Mesenchymal stem cell (in vitro differentiated cells and primary cell): ENCODE measurements around the gene NBPF10. TPM values are rescaled to one million over a fixed set of nuclear protein-coding genes. Genes with fewer than 3 reads are reported as not detected.
"Not testable (repeated sequence)": the region's sequence is repeated elsewhere in the genome, so short reads cannot be mapped to it uniquely, and the experiment has no call there.

ENCODE experiments used
- DNase-seq: peaks from one replicate; pipeline ENCODE4 v3.0.0-alpha.2; 2013
- H2AFZ ChIP-seq: one replicate; pipeline ENCODE4 v1.6.1; 2013; ENCODE audit warnings: low read depth, mild to moderate bottlenecking, control low read depth, inconsistent platforms, low read length, moderate library complexity
- H2AK5ac ChIP-seq: 2 replicates; pipeline ENCODE4 v1.6.1; 2013; ENCODE audit warnings: low read length, moderate library complexity, mild to moderate bottlenecking, inconsistent platforms; ENCODE audit not compliant: severe bottlenecking
- H2BK120ac ChIP-seq: one replicate; pipeline ENCODE4 v1.6.1; 2013; ENCODE audit warnings: low read depth, mild to moderate bottlenecking, inconsistent platforms, low read length, moderate library complexity
- H2BK12ac ChIP-seq, 2 experiments: one replicate each; pipeline ENCODE4 v1.6.1; 2013; ENCODE audit warnings: inconsistent platforms in 2 of 2, low read length in 2 of 2, mild to moderate bottlenecking in 2 of 2, moderate library complexity in 2 of 2, control low read depth in 1 of 2
- H2BK15ac ChIP-seq: one replicate; pipeline ENCODE4 v1.6.1; 2013; ENCODE audit warnings: mild to moderate bottlenecking, low read depth, inconsistent platforms; ENCODE audit not compliant: poor library complexity, severe bottlenecking
- H2BK5ac ChIP-seq: 2 replicates; pipeline ENCODE4 v1.6.1; 2013; ENCODE audit warnings: low read depth, mild to moderate bottlenecking, low read length, control low read depth, inconsistent platforms; ENCODE audit not compliant: poor library complexity, severe bottlenecking
- H3K14ac ChIP-seq, 2 experiments: one replicate each; pipeline ENCODE4 v1.6.1; 2013; ENCODE audit warnings: inconsistent platforms in 2 of 2, low read length in 2 of 2, control low read depth in 1 of 2, mild to moderate bottlenecking in 1 of 2, moderate library complexity in 1 of 2
- H3K18ac ChIP-seq, 2 experiments: one replicate each; pipeline ENCODE4 v1.6.1; 2013; ENCODE audit warnings: inconsistent platforms in 2 of 2, low read length in 2 of 2, control low read depth in 1 of 2, low read depth in 1 of 2, mild to moderate bottlenecking in 1 of 2
- H3K23ac ChIP-seq, 2 experiments: one replicate each; pipeline ENCODE4 v1.6.1; 2013; ENCODE audit warnings: inconsistent platforms in 2 of 2, low read length in 2 of 2, mild to moderate bottlenecking in 2 of 2, moderate library complexity in 2 of 2, control low read depth in 1 of 2
- H3K27ac ChIP-seq: 2 replicates; pipeline ENCODE4 v1.5.1; 2013; ENCODE audit warnings: mild to moderate bottlenecking, moderate library complexity, low read length, control low read depth, inconsistent platforms; ENCODE audit not compliant: poor library complexity, severe bottlenecking
- H3K27me3 ChIP-seq, 2 experiments: 2 replicates each; pipeline versions ENCODE4 v1.6.1 to v1.7.0; 2013; ENCODE audit warnings: low read length in 2 of 2, mild to moderate bottlenecking in 2 of 2, moderate library complexity in 2 of 2, control low read depth in 1 of 2, inconsistent platforms in 1 of 2; ENCODE audit not compliant: control insufficient read depth in 1 of 2, insufficient read depth in 1 of 2
- H3K36me3 ChIP-seq, 2 experiments: 2 replicates each; pipeline versions ENCODE4 v1.6.1 to v1.7.0; 2013; ENCODE audit warnings: low read length in 2 of 2, control low read depth in 1 of 2, inconsistent platforms in 1 of 2, low read depth in 1 of 2, mild to moderate bottlenecking in 1 of 2; ENCODE audit not compliant: insufficient read depth in 2 of 2, control insufficient read depth in 1 of 2
- H3K4ac ChIP-seq, 2 experiments: one replicate each; pipeline ENCODE4 v1.6.1; 2013; ENCODE audit warnings: inconsistent platforms in 2 of 2, low read length in 2 of 2, mild to moderate bottlenecking in 2 of 2, moderate library complexity in 2 of 2, control low read depth in 1 of 2, low read depth in 1 of 2
- H3K4me1 ChIP-seq: 2 replicates; pipeline ENCODE4 v1.6.1; 2013; ENCODE audit warnings: low read depth, low read length, control low read depth; ENCODE audit not compliant: control insufficient read depth, insufficient read depth
- H3K4me2 ChIP-seq: 2 replicates; pipeline ENCODE4 v1.6.1; 2013; ENCODE audit warnings: low read length, mild to moderate bottlenecking, inconsistent platforms; ENCODE audit not compliant: poor library complexity, severe bottlenecking
- H3K4me3 ChIP-seq, 2 experiments: 2 replicates each; pipeline versions ENCODE4 v1.5.1 to v1.7.0; 2013; ENCODE audit warnings: low read length in 2 of 2, mild to moderate bottlenecking in 2 of 2, control low read depth in 1 of 2, low read depth in 1 of 2; ENCODE audit not compliant: insufficient read depth in 1 of 2
- H3K79me1 ChIP-seq: replicated peaks from 2 replicates; pipeline ENCODE4 v1.6.1; 2013; ENCODE audit warnings: mild to moderate bottlenecking, control low read depth, low read length, inconsistent platforms; ENCODE audit not compliant: poor library complexity, severe bottlenecking
- H3K9ac ChIP-seq: 2 replicates; pipeline ENCODE4 v1.7.0; 2013; ENCODE audit warnings: mild to moderate bottlenecking, low read length, moderate library complexity
- H3K9me3 ChIP-seq: 2 replicates; pipeline ENCODE4 v1.7.0; 2013; ENCODE audit warnings: mild to moderate bottlenecking, low read length; ENCODE audit not compliant: control insufficient read depth
- H4K8ac ChIP-seq: one replicate; pipeline ENCODE4 v1.6.1; 2013; ENCODE audit warnings: inconsistent platforms, mild to moderate bottlenecking, low read length, moderate library complexity
- H4K91ac ChIP-seq: one replicate; pipeline ENCODE4 v1.6.1; 2013; ENCODE audit warnings: mild to moderate bottlenecking, low read length, inconsistent platforms
- WGBS: methylation state at CpG from one replicate; pipeline ENCODE4 v1.1.7; 2013; ENCODE audit warnings: mixed read lengths; 5-methylcytosine and 5-hydroxymethylcytosine counted together
- polyA plus RNA-seq, 2 experiments: library from polyadenylated mRNA; stranded (reverse); fragments of 200-250 nt; gene quantifications; one replicate each; pipeline ENCODE4 v1.2.3, GENCODE V29; 2013

The NBPF10 gene, protein sequence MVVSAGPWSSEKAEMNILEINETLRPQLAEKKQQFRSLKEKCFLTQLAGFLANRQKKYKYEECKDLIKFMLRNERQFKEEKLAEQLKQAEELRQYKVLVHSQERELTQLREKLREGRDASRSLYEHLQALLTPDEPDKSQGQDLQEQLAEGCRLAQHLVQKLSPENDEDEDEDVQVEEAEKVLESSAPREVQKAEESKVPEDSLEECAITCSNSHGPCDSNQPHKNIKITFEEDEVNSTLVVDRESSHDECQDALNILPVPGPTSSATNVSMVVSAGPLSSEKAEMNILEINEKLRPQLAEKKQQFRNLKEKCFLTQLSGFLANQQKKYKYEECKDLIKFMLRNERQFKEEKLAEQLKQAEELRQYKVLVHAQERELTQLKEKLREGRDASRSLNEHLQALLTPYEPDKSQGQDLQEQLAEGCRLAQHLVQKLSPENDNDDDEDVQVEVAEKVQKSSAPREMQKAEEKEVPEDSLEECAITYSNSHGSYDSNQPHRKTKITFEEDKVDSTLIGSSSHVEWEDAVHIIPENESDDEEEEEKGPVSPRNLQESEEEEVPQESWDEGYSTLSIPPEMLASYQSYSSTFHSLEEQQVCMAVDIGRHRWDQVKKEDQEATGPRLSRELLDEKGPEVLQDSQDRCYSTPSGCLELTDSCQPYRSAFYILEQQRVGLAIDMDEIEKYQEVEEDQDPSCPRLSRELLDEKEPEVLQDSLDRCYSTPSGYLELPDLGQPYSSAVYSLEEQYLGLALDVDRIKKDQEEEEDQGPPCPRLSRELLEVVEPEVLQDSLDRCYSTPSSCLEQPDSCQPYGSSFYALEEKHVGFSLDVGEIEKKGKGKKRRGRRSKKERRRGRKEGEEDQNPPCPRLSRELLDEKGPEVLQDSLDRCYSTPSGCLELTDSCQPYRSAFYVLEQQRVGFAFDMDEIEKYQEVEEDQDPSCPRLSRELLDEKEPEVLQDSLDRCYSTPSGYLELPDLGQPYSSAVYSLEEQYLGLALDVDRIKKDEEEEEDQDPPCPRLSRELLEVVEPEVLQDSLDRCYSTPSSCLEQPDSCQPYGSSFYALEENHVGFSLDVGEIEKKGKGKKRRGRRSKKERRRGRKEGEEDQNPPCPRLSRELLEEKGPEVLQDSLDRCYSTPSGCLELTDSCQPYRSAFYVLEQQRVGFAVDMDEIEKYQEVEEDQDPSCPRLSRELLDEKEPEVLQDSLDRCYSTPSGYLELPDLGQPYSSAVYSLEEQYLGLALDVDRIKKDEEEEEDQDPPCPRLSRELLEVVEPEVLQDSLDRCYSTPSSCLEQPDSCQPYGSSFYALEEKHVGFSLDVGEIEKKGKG (N-terminal part only)
- 0.50 TPM for polyA plus RNA-seq (2013, experiment 1 of 2)
- 0.44 TPM for polyA plus RNA-seq (2013, experiment 2 of 2)

DNA sequence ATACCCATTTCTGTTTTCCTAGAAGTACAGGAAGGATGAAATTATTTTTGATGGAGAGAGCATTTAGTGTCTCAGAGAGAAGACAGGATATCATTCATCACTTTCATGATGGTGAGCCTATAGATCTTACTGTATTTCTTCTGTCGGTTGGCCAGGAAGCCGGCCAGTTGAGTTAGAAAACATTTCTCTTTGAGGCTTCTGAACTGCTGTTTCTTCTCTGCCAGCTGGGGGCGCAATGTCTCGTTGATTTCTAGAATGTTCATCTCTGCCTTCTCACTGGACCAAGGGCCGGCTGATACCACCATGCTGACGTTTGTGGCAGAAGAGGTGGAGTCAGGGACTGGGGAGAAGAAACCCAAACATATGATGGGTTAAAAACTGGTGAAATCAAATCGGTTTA is at the start of gene NBPF10:
TSS of gene NBPF10 (minus strand) at position 340 of the 400 bp plus-strand sequence. CDS start at position 305, 35 bp downstream.
- H3K14ac ChIP-seq, H3K27ac ChIP-seq, H2BK120ac ChIP-seq, H3K4me3 ChIP-seq, H3K23ac ChIP-seq, H3K4ac ChIP-seq, H2BK5ac ChIP-seq, H2BK15ac ChIP-seq, H2BK12ac ChIP-seq, H3K4me2 ChIP-seq, H3K18ac ChIP-seq, H3K4me1 ChIP-seq, H4K8ac ChIP-seq, H3K9ac ChIP-seq, H3K27me3 ChIP-seq, H4K91ac ChIP-seq, H3K9me3 ChIP-seq, H2AK5ac ChIP-seq, H3K36me3 ChIP-seq, H2AFZ ChIP-seq, DNase-seq, H3K79me1 ChIP-seq: not testable (repeated sequence)
- WGBS: no CpG with 5 or more reads among the region's 7 CpGs

DNA sequence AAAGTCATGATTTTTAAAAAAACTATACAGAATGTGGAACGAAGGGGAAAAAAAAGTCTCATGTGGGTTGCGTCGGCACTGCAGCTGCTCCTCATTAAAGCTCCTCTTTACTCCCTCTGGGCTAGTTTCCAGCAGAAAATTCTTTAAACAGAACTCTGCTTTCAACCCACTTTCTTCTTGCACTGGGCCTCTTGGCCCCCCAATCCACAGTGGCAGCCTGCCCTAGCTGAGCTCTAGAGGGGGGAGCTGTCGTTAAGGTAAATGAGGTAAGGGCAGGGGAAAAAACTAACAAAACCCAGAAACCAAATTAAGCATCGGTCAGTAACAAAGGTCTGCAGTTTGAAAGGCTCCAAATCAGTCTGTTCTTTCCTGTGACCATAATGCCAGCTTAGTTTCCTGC is 29.9 kb upstream of the NBPF10 start:
- H2AK5ac ChIP-seq, H2BK15ac ChIP-seq, H4K91ac ChIP-seq, H3K18ac ChIP-seq, H3K4me3 ChIP-seq, H3K4ac ChIP-seq, H3K27me3 ChIP-seq, H3K14ac ChIP-seq, H4K8ac ChIP-seq, DNase-seq, H2BK120ac ChIP-seq, H3K9me3 ChIP-seq, H2BK12ac ChIP-seq, H2BK5ac ChIP-seq, H3K36me3 ChIP-seq, H3K79me1 ChIP-seq, H3K23ac ChIP-seq, H3K4me1 ChIP-seq, H3K4me2 ChIP-seq, H3K27ac ChIP-seq, H3K9ac ChIP-seq, H2AFZ ChIP-seq: not testable (repeated sequence)
- no CpG with 5 or more reads among the region's 5 CpGs for WGBS

DNA sequence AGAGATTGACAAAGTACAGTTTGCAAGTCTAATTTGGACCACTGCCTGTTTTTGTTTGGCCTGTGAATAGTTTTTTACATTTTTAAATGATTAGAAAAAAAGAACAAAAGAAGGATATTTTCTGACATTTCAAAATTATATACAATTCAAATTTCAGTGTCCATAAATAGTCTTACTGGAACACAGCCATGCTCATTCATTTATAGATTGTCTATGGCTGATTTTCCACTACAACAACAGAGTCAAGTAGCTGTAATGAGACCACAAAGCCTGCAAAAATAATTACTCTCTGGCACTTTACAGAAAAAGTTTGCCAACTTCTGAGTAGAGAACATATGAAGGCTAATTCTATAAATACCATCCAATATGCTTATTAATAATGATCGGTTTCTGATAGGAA is 23.1 kb upstream of the NBPF10 start:
- H3K23ac ChIP-seq, H4K91ac ChIP-seq, H3K4me3 ChIP-seq, H2BK5ac ChIP-seq, H3K36me3 ChIP-seq, DNase-seq, H3K9ac ChIP-seq, H2BK15ac ChIP-seq, H3K4ac ChIP-seq, H2AK5ac ChIP-seq, H3K14ac ChIP-seq, H3K4me2 ChIP-seq, H3K4me1 ChIP-seq, H3K27me3 ChIP-seq, H3K9me3 ChIP-seq, H2BK12ac ChIP-seq, H2AFZ ChIP-seq, H4K8ac ChIP-seq, H2BK120ac ChIP-seq, H3K18ac ChIP-seq, H3K27ac ChIP-seq, H3K79me1 ChIP-seq: not testable (repeated sequence)
- whole genome bisulfite sequencing: no CpG with 5 or more reads among the region's 1 CpG
